ENCODE results near the gene LPP. TPM values are rescaled to one million over a fixed set of nuclear protein-coding genes. Genes with fewer than 3 reads are reported as not detected.

LPP gene
- total and polyA plus RNA-seq, 2 of the 13 experiments (the other 11 are each of a cell fraction or from before 2014, with no cell fraction given) = 19.2 to 29.9 TPM

DNA sequence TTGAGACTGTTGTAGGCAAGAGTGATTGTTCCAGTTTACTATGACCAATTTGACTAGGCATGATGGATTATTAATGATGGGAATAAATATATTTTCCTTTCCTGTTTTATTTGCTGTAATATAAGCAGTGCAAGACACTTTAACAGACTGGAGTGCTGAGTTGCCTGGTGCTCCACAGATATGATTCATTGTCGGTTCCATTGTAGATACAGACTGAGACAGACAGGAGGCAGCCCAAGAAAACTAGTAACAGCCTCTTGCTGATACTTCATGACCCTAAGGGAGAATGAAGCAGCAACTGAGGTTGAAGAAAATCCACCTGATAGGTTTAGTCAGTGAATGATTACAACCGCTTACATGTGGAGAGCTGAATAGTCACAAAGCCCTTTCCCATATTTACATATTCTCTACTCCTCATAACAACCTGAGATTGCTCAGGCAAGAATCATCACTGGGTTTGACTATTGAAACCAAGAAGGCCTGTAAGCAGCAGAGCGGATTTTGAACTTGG, 782.7 kb downstream of the LPP start:
- POLR2A ChIA-PET = no interaction called here
- intact Hi-C loops (cut with micrococcal nuclease; ENCODE audit: unreplicated experiment) (loop anchor here (5.0 kb wide), 1 partner anchor 99 kb away; no protein-coding TSS in a partner anchor), in situ Hi-C loops (cut with HindIII; ENCODE audit: extremely low pct_ligation_motif_present, low pct_unique_long_range_greater_than_20kb) (no loop called here)
- no peak for FAIRE-seq
- CTCF ChIA-PET (ENCODE audit: low intra/inter-chr PET ratio, low total read pairs) = no interaction called here
- H3K9ac ChIP-seq (ENCODE audit: insufficient read depth, low read depth, low read length) = no peak overlapping the region
- no peak overlapping the region for H2AFZ ChIP-seq (ENCODE audit: low read length)
- H3K27ac ChIP-seq (ENCODE audit: extremely low read length, insufficient read depth, low read length) = no peak overlapping the region
- no peaks in the 10 kb centered on the region for H3K27me3 ChIP-seq (ENCODE audit: control insufficient read depth in 1 of 2, insufficient read depth in 2 of 2, low read length in 2 of 2)
- peaks cover 11% of the 10 kb centered on the region for H3K4me1 ChIP-seq (ENCODE audit: insufficient read depth, low read length)
- ATAC-seq = no peak
- 85% methylated on average over 3 of the region's 3 CpGs for WGBS (ENCODE audit: low lambda C conversion rate)
- no peaks in the 10 kb centered on the region for H4K20me1 ChIP-seq (ENCODE audit: insufficient read depth, low read length)
- no TSS peak for BruUV-seq (replicated peaks)
- no peaks in the 10 kb centered on the region for H3K36me3 ChIP-seq (replicated peaks in 1 of 2; ENCODE audit: control insufficient read depth in 1 of 2, insufficient read depth in 2 of 2, low read length in 2 of 2)
- no peaks in the 10 kb centered on the region for H3K79me2 ChIP-seq (ENCODE audit: insufficient read depth, low read length)
- no peak for DNase-seq (ENCODE audit: low spot score)
- no peak overlapping the region for H3K4me2 ChIP-seq (ENCODE audit: low read depth, low read length)
- H3K4me3 ChIP-seq (replicated peaks in 1 of 3; ENCODE audit: insufficient read depth in 1 of 3, low read depth in 2 of 3, low read length in 3 of 3) = no peak overlapping the region
- H3K9me3 ChIP-seq (ENCODE audit: low read length) = no peaks in the 10 kb centered on the region
- no peak for TF ChIP-seq ZNF329 (CRISPR knock-in tag; IDR thresholded peaks at IDR 0.05; ENCODE audit: low read depth)
- no peak for TF ChIP-seq ASH2L (IDR thresholded peaks at IDR 0.05; ENCODE audit: insufficient read length, low read depth, low read length)
- no peak for TF ChIP-seq ZNF792 (CRISPR knock-in tag; IDR thresholded peaks at IDR 0.05)
- TF ChIP-seq, protein P1, sequence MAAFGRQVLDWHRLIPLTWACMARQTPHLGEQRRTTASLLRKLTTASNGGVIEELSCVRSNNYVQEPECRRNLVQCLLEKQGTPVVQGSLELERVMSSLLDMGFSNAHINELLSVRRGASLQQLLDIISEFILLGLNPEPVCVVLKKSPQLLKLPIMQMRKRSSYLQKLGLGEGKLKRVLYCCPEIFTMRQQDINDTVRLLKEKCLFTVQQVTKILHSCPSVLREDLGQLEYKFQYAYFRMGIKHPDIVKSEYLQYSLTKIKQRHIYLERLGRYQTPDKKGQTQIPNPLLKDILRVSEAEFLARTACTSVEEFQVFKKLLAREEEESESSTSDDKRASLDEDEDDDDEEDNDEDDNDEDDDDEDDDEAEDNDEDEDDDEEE (CRISPR knock-in tag; IDR thresholded peaks at IDR 0.05) = no peak
- TF ChIP-seq ZNF772 (CRISPR knock-in tag; IDR thresholded peaks at IDR 0.05) = no peak
- no peak for TF ChIP-seq ZNF253 (CRISPR knock-in tag; IDR thresholded peaks at IDR 0.05; ENCODE audit: borderline replicate concordance)
- no peak for TF ChIP-seq ZNF367 (CRISPR knock-in tag; IDR thresholded peaks at IDR 0.05; ENCODE audit: borderline replicate concordance)
- TF ChIP-seq, protein P2, sequence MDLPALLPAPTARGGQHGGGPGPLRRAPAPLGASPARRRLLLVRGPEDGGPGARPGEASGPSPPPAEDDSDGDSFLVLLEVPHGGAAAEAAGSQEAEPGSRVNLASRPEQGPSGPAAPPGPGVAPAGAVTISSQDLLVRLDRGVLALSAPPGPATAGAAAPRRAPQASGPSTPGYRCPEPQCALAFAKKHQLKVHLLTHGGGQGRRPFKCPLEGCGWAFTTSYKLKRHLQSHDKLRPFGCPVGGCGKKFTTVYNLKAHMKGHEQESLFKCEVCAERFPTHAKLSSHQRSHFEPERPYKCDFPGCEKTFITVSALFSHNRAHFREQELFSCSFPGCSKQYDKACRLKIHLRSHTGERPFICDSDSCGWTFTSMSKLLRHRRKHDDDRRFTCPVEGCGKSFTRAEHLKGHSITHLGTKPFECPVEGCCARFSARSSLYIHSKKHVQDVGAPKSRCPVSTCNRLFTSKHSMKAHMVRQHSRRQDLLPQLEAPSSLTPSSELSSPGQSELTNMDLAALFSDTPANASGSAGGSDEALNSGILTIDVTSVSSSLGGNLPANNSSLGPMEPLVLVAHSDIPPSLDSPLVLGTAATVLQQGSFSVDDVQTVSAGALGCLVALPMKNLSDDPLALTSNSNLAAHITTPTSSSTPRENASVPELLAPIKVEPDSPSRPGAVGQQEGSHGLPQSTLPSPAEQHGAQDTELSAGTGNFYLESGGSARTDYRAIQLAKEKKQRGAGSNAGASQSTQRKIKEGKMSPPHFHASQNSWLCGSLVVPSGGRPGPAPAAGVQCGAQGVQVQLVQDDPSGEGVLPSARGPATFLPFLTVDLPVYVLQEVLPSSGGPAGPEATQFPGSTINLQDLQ (CRISPR knock-in tag; IDR thresholded peaks at IDR 0.05) = no peak
- TF ChIP-seq ZBTB38 (CRISPR knock-in tag; IDR thresholded peaks at IDR 0.05) = no peak
- TF ChIP-seq NCOA1 (CRISPR knock-in tag; IDR thresholded peaks at IDR 0.05) = no peak
- no peak for TF ChIP-seq ZFX (CRISPR knock-in tag; IDR thresholded peaks at IDR 0.05; ENCODE audit: low read depth)
- TF ChIP-seq, protein P3, sequence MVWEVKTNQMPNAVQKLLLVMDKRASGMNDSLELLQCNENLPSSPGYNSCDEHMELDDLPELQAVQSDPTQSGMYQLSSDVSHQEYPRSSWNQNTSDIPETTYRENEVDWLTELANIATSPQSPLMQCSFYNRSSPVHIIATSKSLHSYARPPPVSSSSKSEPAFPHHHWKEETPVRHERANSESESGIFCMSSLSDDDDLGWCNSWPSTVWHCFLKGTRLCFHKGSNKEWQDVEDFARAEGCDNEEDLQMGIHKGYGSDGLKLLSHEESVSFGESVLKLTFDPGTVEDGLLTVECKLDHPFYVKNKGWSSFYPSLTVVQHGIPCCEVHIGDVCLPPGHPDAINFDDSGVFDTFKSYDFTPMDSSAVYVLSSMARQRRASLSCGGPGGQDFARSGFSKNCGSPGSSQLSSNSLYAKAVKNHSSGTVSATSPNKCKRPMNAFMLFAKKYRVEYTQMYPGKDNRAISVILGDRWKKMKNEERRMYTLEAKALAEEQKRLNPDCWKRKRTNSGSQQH (CRISPR knock-in tag; IDR thresholded peaks at IDR 0.05; ENCODE audit: low read depth) = no peak
- TF ChIP-seq ZNF557 (CRISPR knock-in tag; IDR thresholded peaks at IDR 0.05) = no peak
- TF ChIP-seq, protein P4, sequence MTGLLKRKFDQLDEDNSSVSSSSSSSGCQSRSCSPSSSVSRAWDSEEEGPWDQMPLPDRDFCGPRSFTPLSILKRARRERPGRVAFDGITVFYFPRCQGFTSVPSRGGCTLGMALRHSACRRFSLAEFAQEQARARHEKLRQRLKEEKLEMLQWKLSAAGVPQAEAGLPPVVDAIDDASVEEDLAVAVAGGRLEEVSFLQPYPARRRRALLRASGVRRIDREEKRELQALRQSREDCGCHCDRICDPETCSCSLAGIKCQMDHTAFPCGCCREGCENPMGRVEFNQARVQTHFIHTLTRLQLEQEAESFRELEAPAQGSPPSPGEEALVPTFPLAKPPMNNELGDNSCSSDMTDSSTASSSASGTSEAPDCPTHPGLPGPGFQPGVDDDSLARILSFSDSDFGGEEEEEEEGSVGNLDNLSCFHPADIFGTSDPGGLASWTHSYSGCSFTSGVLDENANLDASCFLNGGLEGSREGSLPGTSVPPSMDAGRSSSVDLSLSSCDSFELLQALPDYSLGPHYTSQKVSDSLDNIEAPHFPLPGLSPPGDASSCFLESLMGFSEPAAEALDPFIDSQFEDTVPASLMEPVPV (CRISPR knock-in tag; IDR thresholded peaks at IDR 0.05) = no peak
- TF ChIP-seq, protein P5, sequence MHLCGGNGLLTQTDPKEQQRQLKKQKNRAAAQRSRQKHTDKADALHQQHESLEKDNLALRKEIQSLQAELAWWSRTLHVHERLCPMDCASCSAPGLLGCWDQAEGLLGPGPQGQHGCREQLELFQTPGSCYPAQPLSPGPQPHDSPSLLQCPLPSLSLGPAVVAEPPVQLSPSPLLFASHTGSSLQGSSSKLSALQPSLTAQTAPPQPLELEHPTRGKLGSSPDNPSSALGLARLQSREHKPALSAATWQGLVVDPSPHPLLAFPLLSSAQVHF (CRISPR knock-in tag; IDR thresholded peaks at IDR 0.05) = no peak
- TF ChIP-seq, protein P6, sequence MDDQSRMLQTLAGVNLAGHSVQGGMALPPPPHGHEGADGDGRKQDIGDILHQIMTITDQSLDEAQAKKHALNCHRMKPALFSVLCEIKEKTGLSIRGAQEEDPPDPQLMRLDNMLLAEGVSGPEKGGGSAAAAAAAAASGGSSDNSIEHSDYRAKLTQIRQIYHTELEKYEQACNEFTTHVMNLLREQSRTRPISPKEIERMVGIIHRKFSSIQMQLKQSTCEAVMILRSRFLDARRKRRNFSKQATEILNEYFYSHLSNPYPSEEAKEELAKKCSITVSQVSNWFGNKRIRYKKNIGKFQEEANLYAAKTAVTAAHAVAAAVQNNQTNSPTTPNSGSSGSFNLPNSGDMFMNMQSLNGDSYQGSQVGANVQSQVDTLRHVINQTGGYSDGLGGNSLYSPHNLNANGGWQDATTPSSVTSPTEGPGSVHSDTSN (CRISPR knock-in tag; IDR thresholded peaks at IDR 0.05; ENCODE audit: borderline replicate concordance) = no peak
